GM23338 (cell line): ENCODE results near the gene CRYGA.
A peak's percentile ranks its signal among the peaks of the same experiment; 100 is the strongest.

Experiments
- CREB1 ChIP-seq: fragments of 250-450 bp; sonication (Bioruptor Pico); IDR thresholded peaks from 2 replicates; pipeline ENCODE4 v1.5.0; 2020; ENCODE audit warnings: low read depth, mild to moderate bottlenecking, moderate library complexity
- CTCF ChIP-seq, 2 experiments: fragments of 200-600 bp in 1 of 2; sonication (generic) in 1 of 2; conservative IDR thresholded peaks; 2 replicates each; pipeline versions ENCODE4 v1.5.1 to v1.6.1; 2016 to 2017; ENCODE audit warnings: antibody characterized with exemption in 2 of 2, low read depth in 2 of 2, mild to moderate bottlenecking in 2 of 2, moderate library complexity in 1 of 2
- EZH2 ChIP-seq: fragments of 200-600 bp; sonication (generic); IDR thresholded peaks from one replicate; pipeline ENCODE4 v1.8.0; 2017; ENCODE audit warnings: antibody characterized with exemption, mild to moderate bottlenecking, low read depth; ENCODE audit not compliant: unreplicated experiment
- EZH2phosphoT487 ChIP-seq: fragments of 200-600 bp; sonication (generic); IDR thresholded peaks from one replicate; pipeline ENCODE4 v1.8.1; 2018; ENCODE audit warnings: antibody characterized with exemption; ENCODE audit not compliant: unreplicated experiment
- JUNB ChIP-seq: IDR thresholded peaks from one replicate; pipeline ENCODE4 v1.6.1; 2016; ENCODE audit warnings: antibody characterized with exemption; ENCODE audit not compliant: unreplicated experiment
- POLR2AphosphoS5 ChIP-seq: IDR thresholded peaks from 2 replicates; pipeline ENCODE4 v1.6.1; 2016; ENCODE audit warnings: antibody characterized with exemption, low read depth
- REST ChIP-seq: IDR thresholded peaks from one replicate; pipeline ENCODE4 v1.6.1; 2018; ENCODE audit warnings: antibody characterized with exemption; ENCODE audit not compliant: unreplicated experiment

GRCh38 chr2:208179028-208179609, 15.7 kb upstream of the CRYGA start:
- TF ChIP-seq POLR2AphosphoS5 = no peak
- TF ChIP-seq CTCF (conservative IDR thresholded peaks at IDR 0.05; ENCODE audit: low read depth in 2 of 2) = peak in 1 of 2 experiments; percentile 34; a peak in 2 of 4 replicates
- TF ChIP-seq REST = no peak
- TF ChIP-seq CREB1 (CRISPR knock-in tag) = no peak
- TF ChIP-seq EZH2 = no peak
- TF ChIP-seq JUNB = no peak
- TF ChIP-seq EZH2phosphoT487 = no peak
